GM12878 (cell line): ENCODE results near the gene PLOD2.

Experiments used
- NFYB ChIP-seq: IDR thresholded peaks from 2 replicates; pipeline ENCODE4 v1.6.1; 2011; ENCODE audit warnings: low read depth, mild to moderate bottlenecking, low read length, improper control_type of control experiment, moderate library complexity; ENCODE audit not compliant: insufficient read depth
- REST ChIP-seq: IDR thresholded peaks from 2 replicates; pipeline ENCODE4 v1.6.1; 2012; ENCODE audit warnings: mild to moderate bottlenecking, low read depth, low read length
- SPI1 ChIP-seq: IDR thresholded peaks from 2 replicates; pipeline ENCODE4 v1.6.1; 2011; ENCODE audit warnings: low read depth, mild to moderate bottlenecking, low read length, moderate library complexity, borderline replicate concordance; ENCODE audit not compliant: insufficient read depth

DNA sequence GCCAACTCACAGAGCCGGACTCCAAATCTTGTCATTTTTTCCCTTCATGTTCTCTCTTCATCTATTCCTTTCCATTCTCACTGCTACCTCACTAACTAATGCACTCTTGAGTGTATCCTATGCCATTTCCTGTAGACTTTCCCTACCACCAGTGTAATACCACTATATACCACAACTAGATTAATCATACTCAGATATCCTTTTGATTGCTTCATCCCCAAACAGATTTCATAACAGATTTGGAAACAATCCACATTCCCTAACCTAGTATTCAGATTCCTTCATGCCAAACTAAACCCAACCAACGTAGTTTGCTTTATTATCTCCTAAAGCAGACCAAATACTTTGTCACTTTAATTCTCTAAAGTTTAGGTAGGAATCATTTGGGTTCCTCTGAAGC, 2.6 kb upstream of the PLOD2 start:
- TF ChIP-seq NFYB = no peak
- no peak for TF ChIP-seq REST
- TF ChIP-seq SPI1 = no peak
